ENCODE measurements around the gene TOMM34. TPM values are rescaled to one million over a fixed set of nuclear protein-coding genes. Genes with fewer than 3 reads are reported as not detected.

Gene TOMM34
- total and polyA plus RNA-seq, 2 of the 13 experiments (the other 11 are each of a cell fraction or from before 2014, with no cell fraction given) = 36.2 to 52.0 TPM

- peak; percentile 76; the same call in 1 of the 2 replicates for TF ChIP-seq ZBTB26 (CRISPR knock-in tag; IDR thresholded peaks at IDR 0.05; ENCODE audit: borderline replicate concordance)
- TF ChIP-seq HINFP (CRISPR knock-in tag; IDR thresholded peaks at IDR 0.05; ENCODE audit: low read depth) = peak; percentile 80; the same call in 1 of the 2 replicates
- 0 out of 2 replicates have a peak, but pooled peaks have one; percentile 73 for TF ChIP-seq STAT6 (CRISPR knock-in tag; IDR thresholded peaks at IDR 0.05; ENCODE audit: borderline replicate concordance)
- TF ChIP-seq ZNF773 (CRISPR knock-in tag; IDR thresholded peaks at IDR 0.05; ENCODE audit: borderline replicate concordance) = no peak; the same call in 1 of the 2 replicates
- peak; percentile 84; the same call in 1 of the 2 replicates for TF ChIP-seq MXD4 (CRISPR knock-in tag; IDR thresholded peaks at IDR 0.05)
- TF ChIP-seq BRD4 (CRISPR knock-in tag; IDR thresholded peaks at IDR 0.05) = peak; percentile 83
- peak; percentile 62; the same call in 1 of the 2 replicates for TF ChIP-seq ZNF503 (CRISPR knock-in tag; IDR thresholded peaks at IDR 0.05)
- TF ChIP-seq DDIT3 (CRISPR knock-in tag; IDR thresholded peaks at IDR 0.05) = no peak
- TF ChIP-seq PPARG (CRISPR knock-in tag; conservative IDR thresholded peaks at IDR 0.05) = no peak
- no peak for TF ChIP-seq ZNF367 (CRISPR knock-in tag; IDR thresholded peaks at IDR 0.05; ENCODE audit: borderline replicate concordance)
- TF ChIP-seq ZMAT3 (CRISPR knock-in tag; conservative IDR thresholded peaks at IDR 0.05) = peak; percentile 20; the same call in 1 of the 2 replicates
- TF ChIP-seq CERS6 (CRISPR knock-in tag; IDR thresholded peaks at IDR 0.05) = 0 out of 2 replicates have a peak, but pooled peaks have one; percentile 79
- TF ChIP-seq ERF (CRISPR knock-in tag; IDR thresholded peaks at IDR 0.05) = peak; percentile 83
- no peak for TF ChIP-seq TCF7 (IDR thresholded peaks at IDR 0.05; ENCODE audit: low read depth)
- TF ChIP-seq ZNF709 (CRISPR knock-in tag; IDR thresholded peaks at IDR 0.05) = 0 out of 2 replicates have a peak, but pooled peaks have one; percentile 10
- TF ChIP-seq ZNF598 (CRISPR knock-in tag; IDR thresholded peaks at IDR 0.05; ENCODE audit: borderline replicate concordance) = 0 out of 2 replicates have a peak, but pooled peaks have one; percentile 43
- peak; percentile 80 for TF ChIP-seq IRF2 (CRISPR knock-in tag; IDR thresholded peaks at IDR 0.05)
- no peak for TF ChIP-seq LCORL (IDR thresholded peaks at IDR 0.05)
- TF ChIP-seq LCORL (CRISPR knock-in tag; IDR thresholded peaks at IDR 0.05) = peak; percentile 52
- peak; percentile 95 for TF ChIP-seq ATAD3A (CRISPR knock-in tag; IDR thresholded peaks at IDR 0.05)
These were observed 50.1 kb downstream of the TOMM34 start, which contains the start of gene PABPC1L (continued) for GRCh38 chr20:44909872-44910689.
